WTC11 (cell line): Measurements from ENCODE around the gene NPIPA3.

Experiments
- AFF4 ChIP-seq: sonication (generic); formaldehyde crosslinking; IDR thresholded peaks from 2 replicates; pipeline ENCODE4 v1.8.1; 2023; ENCODE audit warnings: mild to moderate bottlenecking, missing genetic modification reagents, borderline replicate concordance
- ATF2 ChIP-seq: sonication (generic); formaldehyde crosslinking; IDR thresholded peaks from 2 replicates; pipeline ENCODE4 v1.8.1; 2022; ENCODE audit warnings: low read depth, missing genetic modification reagents, borderline replicate concordance
- CREB1 ChIP-seq: sonication (generic); formaldehyde crosslinking; IDR thresholded peaks from 2 replicates; pipeline ENCODE4 v1.8.0; 2023; ENCODE audit warnings: mild to moderate bottlenecking, missing genetic modification reagents
- CTCF ChIP-seq: fragments of 200-600 bp; IDR thresholded peaks from 2 replicates; pipeline ENCODE4 v1.8.0; 2022; ENCODE audit warnings: antibody characterized with exemption
- E2F1 ChIP-seq: sonication (generic); formaldehyde crosslinking; IDR thresholded peaks from 2 replicates; pipeline ENCODE4 v1.8.0; 2022; ENCODE audit warnings: mild to moderate bottlenecking, missing genetic modification reagents
- FOXP1 ChIP-seq: sonication (generic); formaldehyde crosslinking; IDR thresholded peaks from 2 replicates; pipeline ENCODE4 v1.8.0; 2022; ENCODE audit warnings: missing genetic modification reagents, mild to moderate bottlenecking, moderate library complexity, borderline replicate concordance
- HMGXB4 ChIP-seq: sonication (generic); formaldehyde crosslinking; IDR thresholded peaks from 2 replicates; pipeline ENCODE4 v1.8.1; 2023; ENCODE audit warnings: mild to moderate bottlenecking, moderate library complexity, missing genetic modification reagents
- JUN ChIP-seq: sonication (generic); formaldehyde crosslinking; IDR thresholded peaks from 2 replicates; pipeline ENCODE4 v1.8.0; 2023; ENCODE audit warnings: mild to moderate bottlenecking, missing genetic modification reagents
- KAT7 ChIP-seq: sonication (generic); formaldehyde crosslinking; IDR thresholded peaks from 2 replicates; pipeline ENCODE4 v1.8.1; 2023; ENCODE audit warnings: missing genetic modification reagents, mild to moderate bottlenecking, borderline replicate concordance
- OVOL2 ChIP-seq: fragments of 250-450 bp; sonication (Bioruptor Pico); IDR thresholded peaks from 2 replicates; pipeline ENCODE4 v1.9.0; 2021; ENCODE audit warnings: mild to moderate bottlenecking, borderline replicate concordance
- TCF7 ChIP-seq: sonication (generic); formaldehyde crosslinking; IDR thresholded peaks from 2 replicates; pipeline ENCODE4 v1.8.0; 2022; ENCODE audit warnings: mild to moderate bottlenecking, low read depth, missing genetic modification reagents, moderate library complexity
- TEAD4 ChIP-seq: sonication (generic); formaldehyde crosslinking; IDR thresholded peaks from 2 replicates; pipeline ENCODE4 v1.8.0; 2022; ENCODE audit warnings: mild to moderate bottlenecking, missing genetic modification reagents
- ZNF423 ChIP-seq: fragments of 250-450 bp; sonication (Bioruptor Pico); IDR thresholded peaks from 2 replicates; pipeline ENCODE4 v2.1.2; 2022; ENCODE audit warnings: mild to moderate bottlenecking, moderate library complexity

- TF ChIP-seq TEAD4 (CRISPR knock-in tag) (no peak), OVOL2 (CRISPR knock-in tag) (no peak), CTCF (no peak), HMGXB4 (no peak), ATF2 (CRISPR knock-in tag) (no peak), AFF4 (CRISPR knock-in tag) (no peak), TCF7 (CRISPR knock-in tag) (no peak), ZNF423 (no peak), CREB1 (no peak), KAT7 (no peak), JUN (no peak), FOXP1 (no peak), E2F1 (CRISPR knock-in tag) (no peak)
Measured at GRCh38 chr16:14672403-14672971, 30.7 kb upstream of the NPIPA3 start.
